HEK293T (cell line): Measurements from ENCODE around the gene INO80E.

ENCODE experiments used
- CTCF ChIA-PET: fragments of 350-600 bp; formaldehyde crosslinking; extraction: SDS; loops from one replicate; lab custom pipeline; 2021; ENCODE audit warnings: antibody characterized with exemption, inconsistent platforms; lab: Yijun Ruan, JAX
- POLR2A ChIA-PET: fragments of 350-600 bp; formaldehyde crosslinking; extraction: SDS; loops from one replicate; lab custom pipeline; 2020; ENCODE audit warnings: antibody characterized with exemption, inconsistent platforms; lab: Yijun Ruan, JAX
- DNase-seq: peaks from one replicate; pipeline ENCODE4 v3.0.0; 2012; ENCODE audit warnings: mixed read lengths; ENCODE audit errors: extremely low spot score
- ARNT ChIP-seq: fragments of 450-650 bp; IDR thresholded peaks from 2 replicates; pipeline ENCODE4 v1.6.1; 2017; ENCODE audit warnings: mild to moderate bottlenecking
- BHLHE40 ChIP-seq: fragments of 450-650 bp; IDR thresholded peaks from 2 replicates; pipeline ENCODE4 v1.6.1; 2016; ENCODE audit warnings: mild to moderate bottlenecking, moderate library complexity, borderline replicate concordance
- CTBP1 ChIP-seq: fragments of 450-650 bp; IDR thresholded peaks from 2 replicates; pipeline ENCODE4 v1.6.1; 2016; ENCODE audit warnings: borderline replicate concordance
- ELF4 ChIP-seq: fragments of 450-650 bp; IDR thresholded peaks from 2 replicates; pipeline ENCODE4 v1.6.1; 2017; ENCODE audit warnings: antibody characterized with exemption
- FOXA1 ChIP-seq: fragments of 450-650 bp; IDR thresholded peaks from 2 replicates; pipeline ENCODE4 v1.6.1; 2016; ENCODE audit warnings: mild to moderate bottlenecking
- FOXK2 ChIP-seq: fragments of 450-650 bp; IDR thresholded peaks from 2 replicates; pipeline ENCODE4 v1.6.1; 2016; ENCODE audit warnings: mild to moderate bottlenecking
- FOXM1 ChIP-seq: fragments of 450-650 bp; IDR thresholded peaks from 2 replicates; pipeline ENCODE4 v1.6.1; 2017; ENCODE audit warnings: mild to moderate bottlenecking, borderline replicate concordance
- HDGF ChIP-seq: fragments of 450-650 bp; IDR thresholded peaks from 2 replicates; pipeline ENCODE4 v1.6.1; 2017; ENCODE audit warnings: antibody characterized with exemption, borderline replicate concordance
- L3MBTL2 ChIP-seq: fragments of 450-650 bp; conservative IDR thresholded peaks from 2 replicates; pipeline ENCODE4 v1.6.1; 2016; ENCODE audit warnings: mild to moderate bottlenecking
- LEF1 ChIP-seq: fragments of 450-650 bp; IDR thresholded peaks from 2 replicates; pipeline ENCODE4 v1.6.1; 2017; ENCODE audit warnings: mild to moderate bottlenecking, borderline replicate concordance
- NFRKB ChIP-seq: fragments of 450-650 bp; IDR thresholded peaks from 2 replicates; pipeline ENCODE4 v1.6.1; 2016; ENCODE audit warnings: mild to moderate bottlenecking, moderate library complexity
- SP1 ChIP-seq: fragments of 450-650 bp; IDR thresholded peaks from 2 replicates; pipeline ENCODE4 v1.6.1; 2017
- SUZ12 ChIP-seq: fragments of 450-650 bp; IDR thresholded peaks from 2 replicates; pipeline ENCODE4 v1.6.1; 2016; ENCODE audit warnings: mild to moderate bottlenecking
- TARDBP ChIP-seq: fragments of 450-650 bp; IDR thresholded peaks from 2 replicates; pipeline ENCODE4 v1.6.1; 2016
- ZNF384 ChIP-seq: fragments of 450-650 bp; IDR thresholded peaks from 2 replicates; pipeline ENCODE4 v1.6.1; 2016
- TF ChIP-seq, protein P1 (sequence below): fragments of 450-650 bp; IDR thresholded peaks from 2 replicates; pipeline ENCODE4 v1.6.1; 2016

The INO80E gene

DNA sequence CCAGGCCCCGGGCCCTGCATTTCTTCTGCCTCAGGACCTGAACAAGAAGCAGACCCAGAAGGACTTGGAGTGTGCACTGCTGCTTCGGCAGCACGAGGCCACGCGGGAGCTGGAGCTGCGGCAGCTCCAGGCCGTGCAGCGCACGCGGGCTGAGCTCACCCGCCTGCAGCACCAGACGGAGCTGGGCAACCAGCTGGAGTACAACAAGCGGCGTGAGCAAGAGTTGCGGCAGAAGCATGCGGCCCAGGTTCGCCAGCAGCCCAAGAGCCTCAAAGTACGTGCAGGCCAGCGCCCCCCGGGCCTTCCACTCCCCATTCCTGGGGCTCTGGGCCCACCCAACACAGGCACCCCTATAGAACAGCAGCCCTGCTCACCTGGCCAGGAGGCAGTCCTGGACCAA is 9.8 kb upstream of the INO80E start:
- TF ChIP-seq ELF4 = no peak
- no peak for TF ChIP-seq SP1
- no peak for TF ChIP-seq ZNF384
- TF ChIP-seq BHLHE40 = no peak
- TF ChIP-seq NFRKB = no peak
- no peak for TF ChIP-seq SUZ12
- TF ChIP-seq FOXA1 = no peak
- TF ChIP-seq FOXK2 = no peak
- no peak for TF ChIP-seq CTBP1
- TF ChIP-seq HDGF = no peak
- no peak for TF ChIP-seq TARDBP
- TF ChIP-seq FOXM1 = no peak
- no peak for TF ChIP-seq ARNT
- no peak for TF ChIP-seq LEF1
- TF ChIP-seq, protein P1, sequence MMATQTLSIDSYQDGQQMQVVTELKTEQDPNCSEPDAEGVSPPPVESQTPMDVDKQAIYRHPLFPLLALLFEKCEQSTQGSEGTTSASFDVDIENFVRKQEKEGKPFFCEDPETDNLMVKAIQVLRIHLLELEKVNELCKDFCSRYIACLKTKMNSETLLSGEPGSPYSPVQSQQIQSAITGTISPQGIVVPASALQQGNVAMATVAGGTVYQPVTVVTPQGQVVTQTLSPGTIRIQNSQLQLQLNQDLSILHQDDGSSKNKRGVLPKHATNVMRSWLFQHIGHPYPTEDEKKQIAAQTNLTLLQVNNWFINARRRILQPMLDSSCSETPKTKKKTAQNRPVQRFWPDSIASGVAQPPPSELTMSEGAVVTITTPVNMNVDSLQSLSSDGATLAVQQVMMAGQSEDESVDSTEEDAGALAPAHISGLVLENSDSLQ = no peak
- TF ChIP-seq L3MBTL2 = no peak
- ChIA-PET POLR2A (interaction anchor here (0.9 to 10.5 kb wide), 5 partner anchors 7 to 60 kb away, joined by 3 to 74 read pairs (median 8); partner anchors contain the start of genes HIRIP3, INO80E, KCTD13 and TAOK2), CTCF (no interaction called here)
- no peak for DNase-seq

DNA sequence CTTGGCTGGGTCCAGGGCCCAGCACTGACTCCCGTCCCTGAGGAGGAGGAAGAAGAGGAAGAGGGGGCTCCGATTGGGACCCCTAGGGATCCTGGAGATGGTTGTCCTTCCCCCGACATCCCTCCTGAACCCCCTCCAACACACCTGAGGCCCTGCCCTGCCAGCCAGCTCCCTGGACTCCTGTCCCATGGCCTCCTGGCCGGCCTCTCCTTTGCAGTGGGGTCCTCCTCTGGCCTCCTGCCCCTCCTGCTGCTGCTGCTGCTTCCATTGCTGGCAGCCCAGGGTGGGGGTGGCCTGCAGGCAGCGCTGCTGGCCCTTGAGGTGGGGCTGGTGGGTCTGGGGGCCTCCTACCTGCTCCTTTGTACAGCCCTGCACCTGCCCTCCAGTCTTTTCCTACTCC is 9.1 kb upstream of the INO80E start:
- POLR2A ChIA-PET = interaction anchor here (0.9 to 10.5 kb wide), 4 partner anchors 6 to 61 kb away, joined by 3 to 74 read pairs (median 40); partner anchors contain the start of genes HIRIP3, INO80E, KCTD13 and TAOK2
- CTCF ChIA-PET = no interaction called here
- no peak for TF ChIP-seq ZNF384
- no peak for TF ChIP-seq FOXK2
- TF ChIP-seq FOXM1 = no peak
- TF ChIP-seq BHLHE40 = no peak
- TF ChIP-seq NFRKB = no peak
- no peak for TF ChIP-seq L3MBTL2
- no peak for TF ChIP-seq TARDBP
- TF ChIP-seq HDGF = no peak
- TF ChIP-seq, protein P1 = no peak
- TF ChIP-seq SP1 = no peak
- no peak for TF ChIP-seq SUZ12
- no peak for TF ChIP-seq CTBP1
- DNase-seq = no peak

DNA sequence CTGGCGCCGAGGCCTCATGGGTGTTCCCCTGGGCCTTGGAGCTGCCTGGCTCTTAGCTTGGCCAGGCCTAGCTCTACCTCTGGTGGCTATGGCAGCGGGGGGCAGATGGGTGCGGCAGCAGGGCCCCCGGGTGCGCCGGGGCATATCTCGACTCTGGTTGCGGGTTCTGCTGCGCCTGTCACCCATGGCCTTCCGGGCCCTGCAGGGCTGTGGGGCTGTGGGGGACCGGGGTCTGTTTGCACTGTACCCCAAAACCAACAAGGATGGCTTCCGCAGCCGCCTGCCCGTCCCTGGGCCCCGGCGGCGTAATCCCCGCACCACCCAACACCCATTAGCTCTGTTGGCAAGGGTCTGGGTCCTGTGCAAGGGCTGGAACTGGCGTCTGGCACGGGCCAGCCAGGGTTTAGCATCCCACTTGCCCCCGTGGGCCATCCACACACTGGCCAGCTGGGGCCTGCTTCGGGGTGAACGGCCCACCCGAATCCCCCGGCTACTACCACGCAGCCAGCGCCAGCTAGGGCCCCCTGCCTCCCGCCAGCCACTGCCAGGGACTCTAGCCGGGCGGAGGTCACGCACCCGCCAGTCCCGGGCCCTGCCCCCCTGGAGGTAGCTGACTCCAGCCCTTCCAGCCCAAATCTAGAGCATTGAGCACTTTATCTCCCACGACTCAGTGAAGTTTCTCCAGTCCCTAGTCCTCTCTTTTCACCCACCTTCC is 8.5 kb upstream of the INO80E start:
- POLR2A ChIA-PET = interaction anchor here (2.4 to 10.5 kb wide), 3 partner anchors 6 to 61 kb away, joined by 8 to 74 read pairs (median 72); partner anchors contain the start of genes HIRIP3, INO80E, KCTD13 and TAOK2
- no peak for DNase-seq
- CTCF ChIA-PET = no interaction called here
- no peak for TF ChIP-seq CTBP1
- TF ChIP-seq FOXK2 = no peak
- no peak for TF ChIP-seq ARNT
- TF ChIP-seq FOXM1 = no peak
- no peak for TF ChIP-seq L3MBTL2
- no peak for TF ChIP-seq SP1
- no peak for TF ChIP-seq LEF1
- no peak for TF ChIP-seq FOXA1
- no peak for TF ChIP-seq TARDBP
- TF ChIP-seq ELF4 = no peak
- TF ChIP-seq, protein P1 = no peak
- no peak for TF ChIP-seq HDGF
- no peak for TF ChIP-seq BHLHE40
- TF ChIP-seq NFRKB = no peak
- no peak for TF ChIP-seq ZNF384
- no peak for TF ChIP-seq SUZ12

DNA sequence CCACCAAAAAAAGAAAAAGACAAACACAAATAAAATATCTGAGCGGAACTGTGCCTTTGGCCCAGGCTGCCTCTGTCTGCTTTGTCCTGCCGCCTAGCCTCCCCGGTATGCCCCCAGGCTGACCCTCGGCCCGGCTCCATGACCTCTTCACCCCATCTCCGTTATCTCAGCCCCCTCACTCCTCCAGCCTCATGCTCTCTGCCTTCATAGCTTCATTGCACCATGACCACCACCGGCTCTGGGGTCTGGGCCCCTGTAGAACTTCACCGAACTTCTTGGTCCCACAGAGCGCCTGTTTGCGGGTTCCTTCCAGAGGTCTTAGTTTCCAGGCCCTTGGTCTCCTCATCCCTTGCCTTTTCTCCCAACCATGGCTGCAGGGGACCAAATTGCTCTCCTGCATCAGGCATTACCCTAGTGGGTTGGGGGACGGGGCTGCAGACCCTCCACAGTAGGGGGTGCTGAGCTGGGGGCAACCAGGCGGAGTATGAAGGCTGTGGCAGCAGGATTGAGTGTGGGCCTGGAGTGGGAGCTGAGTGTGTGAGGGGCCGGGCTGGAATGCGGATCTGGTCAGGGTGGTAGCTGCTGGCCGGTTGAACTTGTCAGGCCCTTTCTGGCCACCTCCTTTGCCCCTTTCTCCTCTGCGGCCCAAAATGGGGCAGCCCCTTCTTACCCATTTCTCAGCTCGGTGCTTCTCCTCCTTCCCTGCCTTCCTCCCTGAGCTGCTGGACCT is 7.5 kb upstream of the INO80E start:
- ChIA-PET CTCF (interaction anchor here (0.7 to 1.0 kb wide), 4 partner anchors 14 to 100 kb away, joined by 3 read pairs; no protein-coding TSS in a partner anchor), POLR2A (interaction anchor here (1.2 to 7.6 kb wide), 3 partner anchors 10 to 88 kb away, joined by 3 to 72 read pairs (median 5); partner anchors contain the start of genes ASPHD1 and TAOK2)
- TF ChIP-seq, protein P1 = no peak
- TF ChIP-seq TARDBP (no peak), BHLHE40 (no peak), ARNT (no peak), ELF4 (no peak), FOXA1 (no peak), SP1 (no peak), LEF1 (no peak), FOXM1 (no peak), HDGF (no peak), L3MBTL2 (no peak), NFRKB (no peak), SUZ12 (no peak), CTBP1 (no peak)
- no peak for DNase-seq
